ENCODE measurements around the gene LMOD1.

LMOD1 gene

DNA sequence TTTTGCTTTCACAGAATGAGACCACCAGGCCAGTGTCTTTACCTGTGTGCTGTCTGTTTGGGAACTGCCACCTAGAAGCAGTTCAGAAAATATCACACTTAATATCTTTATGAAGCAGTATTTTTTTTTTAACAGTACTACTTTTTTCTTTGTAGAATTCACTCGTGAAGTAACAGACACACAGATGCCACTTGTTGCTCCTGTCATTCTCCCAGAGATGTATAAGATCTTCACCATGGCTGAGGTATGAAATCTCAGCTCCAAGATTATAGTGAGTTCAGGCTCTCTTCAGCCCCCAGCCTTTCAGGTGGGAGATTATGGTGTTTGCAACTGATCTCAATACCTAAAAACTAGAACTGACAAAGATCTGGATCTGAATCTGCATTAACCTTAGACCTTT lies 94.4 kb downstream of the LMOD1 start:
- DNase-seq = no peak

DNA sequence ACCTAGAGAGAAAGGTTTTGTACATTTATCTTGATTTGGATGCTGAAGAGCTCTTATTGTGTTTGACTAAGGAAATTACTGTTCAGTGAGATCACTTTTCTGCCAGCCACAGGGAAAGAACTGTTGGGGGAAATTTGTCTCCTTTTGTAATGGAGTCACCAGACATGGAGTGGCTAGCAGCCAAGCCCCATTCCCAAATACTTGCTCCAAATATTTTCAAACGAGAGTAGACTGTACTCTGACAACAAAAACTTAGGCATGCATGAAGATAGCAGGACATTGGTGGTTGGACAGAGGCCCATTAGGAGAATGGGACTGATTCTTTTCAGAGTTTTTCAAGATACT lies 96.3 kb downstream of the LMOD1 start:
- no peak for DNase-seq

DNA sequence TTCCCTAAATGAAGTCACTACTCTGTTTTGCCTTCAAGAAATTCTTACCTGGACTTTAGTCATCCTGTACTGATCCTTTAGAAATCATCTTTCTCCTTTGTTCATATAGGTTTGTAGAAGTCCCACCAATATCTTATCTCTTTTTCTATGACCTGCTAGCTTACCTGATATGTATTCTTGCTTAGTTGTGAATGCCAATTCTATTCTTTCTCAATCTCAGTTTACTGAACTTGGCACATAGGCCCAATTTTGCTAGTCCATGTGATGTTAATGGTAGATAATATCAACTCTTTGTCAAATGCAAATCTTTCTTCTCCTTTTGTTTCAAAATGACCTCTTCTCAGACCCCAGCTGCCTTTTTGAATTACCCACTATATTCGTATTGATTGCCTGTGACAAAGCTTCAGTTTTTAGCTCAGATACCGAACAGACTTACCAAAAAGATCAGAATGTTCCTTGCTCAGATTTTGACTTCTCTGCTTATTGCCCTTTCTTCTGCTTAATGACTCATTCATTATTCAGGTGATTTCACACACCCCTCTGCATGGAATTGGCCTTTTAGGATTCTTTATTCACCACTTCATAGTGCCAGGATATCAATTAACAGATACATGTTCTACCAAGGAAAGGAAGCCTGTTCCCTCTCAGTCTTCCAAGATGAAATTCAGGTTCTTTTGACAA lies 96.8 kb downstream of the LMOD1 start:
- DNase-seq = no peak

- DNase-seq = no peak
Measured at GRCh38 chr1:201848230-201848629, 98.1 kb downstream of the LMOD1 start.

DNA sequence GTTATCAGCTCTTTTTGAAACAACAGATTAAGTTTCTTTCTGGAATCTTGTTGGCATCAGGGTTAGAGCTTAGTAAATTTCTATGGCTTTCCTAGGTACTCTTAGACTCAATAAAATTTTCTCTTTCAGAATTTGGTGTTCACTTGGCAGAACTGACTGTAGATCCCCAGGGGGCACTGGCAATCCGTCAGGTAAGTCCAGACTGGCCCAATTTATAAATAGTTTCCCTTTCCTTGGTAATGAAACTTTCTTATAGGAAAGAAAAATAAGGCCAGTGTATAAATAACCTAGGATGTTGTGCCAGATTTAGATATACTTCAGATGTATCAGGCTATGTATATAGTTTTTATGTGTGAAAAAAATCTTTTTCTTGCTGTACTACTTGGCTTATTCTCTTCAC lies 99.2 kb downstream of the LMOD1 start:
- DNase-seq = no peak

All from NCI-H2227 treated with DMSO at 0.1 percent for 48 hours (cell line).